Astrocyte (in vitro differentiated cells and primary cell): ENCODE results near the gene PKP4.

Experiments
- CTCF ChIP-seq: IDR thresholded peaks from 2 replicates; pipeline ENCODE4 v1.5.1; 2011; ENCODE audit warnings: low read depth, mild to moderate bottlenecking, inconsistent platforms, low read length, moderate library complexity; ENCODE audit not compliant: insufficient read depth
- EZH2 ChIP-seq: IDR thresholded peaks from 2 replicates; pipeline ENCODE4 v1.6.1; 2012; ENCODE audit warnings: mild to moderate bottlenecking, low read length, inconsistent platforms; ENCODE audit not compliant: insufficient read depth

- TF ChIP-seq CTCF, result no peak
- TF ChIP-seq EZH2, result no peak
These were observed 172.4 kb downstream of the PKP4 start for GRCh38 chr2:158629116-158629515.
